Transverse colon (tissue), 3 donors: ENCODE measurements around the gene ARHGEF3.

ENCODE experiments used
- POLR2A ChIP-seq: fragments of 450-650 bp; IDR thresholded peaks from one replicate; pipeline ENCODE4 v1.6.1; 2016; ENCODE audit warnings: antibody characterized with exemption, mild to moderate bottlenecking, moderate library complexity
- TF ChIP-seq, protein P1 (sequence below), 5 experiments: fragments of 200-600 bp in 3 of 5; fragments of 450-650 bp in 2 of 5; sonication (generic) in 3 of 5; IDR thresholded peaks; 1 replicate in 2 of 5; 2 replicates in 3 of 5; pipeline ENCODE4 v1.5.1; 2016 to 2017; ENCODE audit warnings: antibody characterized with exemption in 5 of 5, inconsistent platforms in 3 of 5, mild to moderate bottlenecking in 2 of 5, moderate library complexity in 1 of 5

- TF ChIP-seq, protein P1, sequence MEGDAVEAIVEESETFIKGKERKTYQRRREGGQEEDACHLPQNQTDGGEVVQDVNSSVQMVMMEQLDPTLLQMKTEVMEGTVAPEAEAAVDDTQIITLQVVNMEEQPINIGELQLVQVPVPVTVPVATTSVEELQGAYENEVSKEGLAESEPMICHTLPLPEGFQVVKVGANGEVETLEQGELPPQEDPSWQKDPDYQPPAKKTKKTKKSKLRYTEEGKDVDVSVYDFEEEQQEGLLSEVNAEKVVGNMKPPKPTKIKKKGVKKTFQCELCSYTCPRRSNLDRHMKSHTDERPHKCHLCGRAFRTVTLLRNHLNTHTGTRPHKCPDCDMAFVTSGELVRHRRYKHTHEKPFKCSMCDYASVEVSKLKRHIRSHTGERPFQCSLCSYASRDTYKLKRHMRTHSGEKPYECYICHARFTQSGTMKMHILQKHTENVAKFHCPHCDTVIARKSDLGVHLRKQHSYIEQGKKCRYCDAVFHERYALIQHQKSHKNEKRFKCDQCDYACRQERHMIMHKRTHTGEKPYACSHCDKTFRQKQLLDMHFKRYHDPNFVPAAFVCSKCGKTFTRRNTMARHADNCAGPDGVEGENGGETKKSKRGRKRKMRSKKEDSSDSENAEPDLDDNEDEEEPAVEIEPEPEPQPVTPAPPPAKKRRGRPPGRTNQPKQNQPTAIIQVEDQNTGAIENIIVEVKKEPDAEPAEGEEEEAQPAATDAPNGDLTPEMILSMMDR (IDR thresholded peaks at IDR 0.05): no peak
- no peak for TF ChIP-seq POLR2A
Observed at GRCh38 chr3:56781762-56782161, 20.0 kb downstream of the ARHGEF3 start.
